ENCODE data around the gene SLC10A3. TPM values are rescaled to one million over a fixed set of nuclear protein-coding genes. Genes with fewer than 3 reads are reported as not detected.

Gene SLC10A3
- total and polyA plus RNA-seq, 2 of the 8 experiments (the other 6 are each of a cell fraction or from before 2014, with no cell fraction given) = 6.8 to 9.5 TPM

GRCh38 chrX:154469880-154470279, 20.5 kb downstream of the SLC10A3 start:
- Histone ChIP-seq H3K79me1 (ENCODE audit: low read depth, low read length) (no peaks in the 10 kb centered on the region), H4K8ac (ENCODE audit: extremely low read depth, insufficient read depth, low read length) (no peak overlapping the region), H2BK15ac (ENCODE audit: low read length) (no peak overlapping the region), H2AFZ (ENCODE audit: low read length) (no peak overlapping the region), H3K4me2 (ENCODE audit: insufficient read depth in 1 of 2, low read depth in 2 of 2, low read length in 2 of 2) (no peak overlapping the region), H4K5ac (ENCODE audit: insufficient read length, low read depth, low read length) (no peak overlapping the region), H2BK120ac (replicated peaks; ENCODE audit: low read depth, low read length) (no peak overlapping the region), H2BK5ac (ENCODE audit: low read depth, low read length) (no peak overlapping the region), H3K4ac (replicated peaks; ENCODE audit: insufficient read length, low read depth, low read length) (no peak overlapping the region), H3K56ac (replicated peaks; ENCODE audit: insufficient read length, low read depth, low read length) (no peak overlapping the region), H3K14ac (ENCODE audit: insufficient read length) (no peak overlapping the region), H2BK20ac (ENCODE audit: low read length) (no peak overlapping the region), H3K27ac (ENCODE audit: low read depth, low read length) (no peak overlapping the region), H3K23ac (ENCODE audit: insufficient read length) (no peak overlapping the region), H3K9me3 (ENCODE audit: insufficient read depth in 2 of 2, low read depth in 1 of 2, low read length in 1 of 2) (no peaks in the 10 kb centered on the region), H4K91ac (replicated peaks; ENCODE audit: insufficient read length, low read length) (no peak overlapping the region), H2AK5ac (ENCODE audit: low read depth, low read length) (no peak overlapping the region), H3K27me3 (replicated peaks in 1 of 4; ENCODE audit: control insufficient read depth in 3 of 4, extremely low read depth in 1 of 4, insufficient read depth in 3 of 4, low read length in 3 of 4) (no peaks in the 10 kb centered on the region), H3K36me3 (ENCODE audit: control insufficient read depth in 2 of 4, insufficient read depth in 4 of 4, low read length in 3 of 4) (peaks cover 0 to 29% (median 5%) of the 10 kb centered on the region in 4 experiments; a peak in 5 of 8 replicates), H3K79me2 (ENCODE audit: control insufficient read depth in 1 of 2, insufficient read depth in 2 of 2, low read length in 2 of 2) (no peaks in the 10 kb centered on the region), H3K23me2 (ENCODE audit: low read depth, low read length) (no peaks in the 10 kb centered on the region), H3K18ac (ENCODE audit: extremely low read depth, low read length) (no peak overlapping the region), H3K9ac (replicated peaks in 1 of 4; ENCODE audit: extremely low read depth in 1 of 4, low read depth in 3 of 4, low read length in 3 of 4) (no peak overlapping the region), H2BK12ac (ENCODE audit: low read depth, low read length) (no peak overlapping the region), H4K20me1 (replicated peaks in 1 of 2; ENCODE audit: control insufficient read depth in 1 of 2, insufficient read depth in 2 of 2, low read length in 2 of 2) (no peaks in the 10 kb centered on the region), H3K4me3 (ENCODE audit: extremely low read depth in 1 of 4, insufficient read depth in 2 of 4, low read depth in 3 of 4, low read length in 4 of 4) (no peak overlapping the region), H3K4me1 (replicated peaks in 1 of 4; ENCODE audit: control insufficient read depth in 3 of 4, insufficient read depth in 4 of 4, low read length in 3 of 4) (no peaks in the 10 kb centered on the region)
- FAIRE-seq (no peak), DNase-seq (ENCODE audit: low read depth in 1 of 2, low spot score in 2 of 2) (no peak)
- WGBS, 2 experiments (ENCODE audit: extremely low coverage in 1 of 2, insufficient coverage in 1 of 2, insufficient read length in 1 of 2, insufficient replicate concordance in 2 of 2, low coverage in 1 of 2, low lambda C conversion rate in 2 of 2, missing lambda C conversion rate in 1 of 2) = 100% methylated on average over 1 of the region's 18 CpGs; no CpG with 5 or more reads in 1 of the 2 experiments
- POLR2A ChIA-PET (ENCODE audit: partially characterized antibody) = interaction anchor here (1.2 kb wide), 1 partner anchor 9 kb away, joined by 3 read pairs; no protein-coding TSS in a partner anchor
- no peak for TF ChIP-seq RAD21 (IDR thresholded peaks at IDR 0.05 in 1 of 2, conservative IDR thresholded peaks at IDR 0.05 in 1 of 2; ENCODE audit: low read depth in 2 of 2, low read length in 2 of 2)
- no peak for TF ChIP-seq EZH2 (IDR thresholded peaks at IDR 0.05; ENCODE audit: low read depth, low read length, severe bottlenecking)
- no peak for TF ChIP-seq SUZ12 (IDR thresholded peaks at IDR 0.05; ENCODE audit: low read length)
- no peak for TF ChIP-seq SRF (IDR thresholded peaks at IDR 0.05; ENCODE audit: low read depth, low read length)
- TF ChIP-seq EGR1 (IDR thresholded peaks at IDR 0.05; ENCODE audit: borderline replicate concordance, low read depth, low read length) = no peak
- no peak for TF ChIP-seq JUND (IDR thresholded peaks at IDR 0.05; ENCODE audit: low read length)
- no peak for TF ChIP-seq SAP30 (IDR thresholded peaks at IDR 0.05; ENCODE audit: insufficient read depth, insufficient replicate concordance, low read length)
- TF ChIP-seq TAF7 (optimal IDR thresholded peaks at IDR 0.05; ENCODE audit: borderline replicate concordance, low read depth, low read length) = no peak
- TF ChIP-seq SP1 (IDR thresholded peaks at IDR 0.05; ENCODE audit: low read depth, low read length) = no peak
- no peak for TF ChIP-seq KDM5A (IDR thresholded peaks at IDR 0.05; ENCODE audit: low read length)
- TF ChIP-seq ATF3 (IDR thresholded peaks at IDR 0.05; ENCODE audit: insufficient read depth, low read depth, low read length) = no peak
- CTCF ChIA-PET (ENCODE audit: partially characterized antibody) = interaction anchor here (1.0 to 1.1 kb wide), 2 partner anchors 9 to 64 kb away, joined by 3 read pairs; no protein-coding TSS in a partner anchor

Data from H1 (cell line).